Esophagus squamous epithelium (tissue), 4 donors: ENCODE measurements around the gene DNAJC7.

Experiments used
- CTCF ChIP-seq, 6 experiments: fragments of 450-650 bp in 4 of 6; fragments of 200-600 bp in 2 of 6; sonication (generic) in 2 of 6; IDR thresholded peaks; one replicate each; pipeline ENCODE4 v1.5.1; 2016 to 2019; ENCODE audit warnings: antibody characterized with exemption in 6 of 6, mild to moderate bottlenecking in 4 of 6, moderate library complexity in 4 of 6
- POLR2A ChIP-seq, 4 donors: fragments of 450-650 bp; IDR thresholded peaks; one replicate each; pipeline ENCODE4 v1.6.1; 2017; ENCODE audit warnings: antibody characterized with exemption in 4 of 4, mild to moderate bottlenecking in 4 of 4, moderate library complexity in 3 of 4

GRCh38 chr17:41948762-41949460 is 68.3 kb downstream of the DNAJC7 start:
- no peak for TF ChIP-seq CTCF (IDR thresholded peaks at IDR 0.05)
- no peak for TF ChIP-seq POLR2A (IDR thresholded peaks at IDR 0.05)
